ENCODE results near the gene TRUB2.
"Not testable (repeated sequence)": the region's sequence is repeated elsewhere in the genome, so short reads cannot be mapped to it uniquely, and the experiment has no call there.

Gene TRUB2

DNA sequence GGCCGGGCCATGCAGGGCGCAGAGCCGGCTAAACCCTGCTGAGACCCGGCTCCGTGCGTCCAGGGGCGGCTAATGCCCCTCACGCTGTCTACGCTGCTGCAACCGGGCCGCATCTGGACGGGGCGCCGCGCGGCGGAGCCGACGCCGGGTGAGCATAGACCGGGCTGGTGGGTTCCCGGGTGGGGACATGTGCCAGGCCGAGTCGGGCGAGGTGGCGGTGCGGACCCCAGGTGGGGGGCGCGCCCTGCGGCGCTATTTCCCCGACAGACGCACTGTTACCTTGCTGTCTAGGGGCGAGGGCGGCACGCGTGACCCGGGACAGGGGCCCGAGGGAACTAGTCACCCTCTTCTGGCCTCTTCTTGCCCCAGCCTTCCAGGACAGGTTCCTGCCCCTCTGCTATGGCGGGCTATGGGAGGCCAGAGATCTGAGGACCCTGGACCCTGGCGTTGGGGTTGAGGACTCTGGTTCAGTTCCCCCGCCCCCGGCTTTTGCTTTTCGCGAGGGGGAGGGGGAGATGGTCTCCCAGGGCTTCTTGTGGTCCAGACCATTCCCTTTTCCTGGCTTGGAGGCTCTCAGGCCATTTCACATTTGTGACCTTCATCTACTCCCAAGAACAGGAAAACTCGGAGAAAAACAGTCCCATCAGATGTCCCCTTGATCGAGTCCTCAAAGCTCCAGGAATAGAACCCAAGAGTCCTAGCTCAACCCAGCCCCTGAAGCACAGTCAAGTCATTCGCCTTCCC is 18.6 kb upstream of the TRUB2 start:
- peak; percentile 49 for DNase-seq (ENCODE audit: low spot score)

DNA sequence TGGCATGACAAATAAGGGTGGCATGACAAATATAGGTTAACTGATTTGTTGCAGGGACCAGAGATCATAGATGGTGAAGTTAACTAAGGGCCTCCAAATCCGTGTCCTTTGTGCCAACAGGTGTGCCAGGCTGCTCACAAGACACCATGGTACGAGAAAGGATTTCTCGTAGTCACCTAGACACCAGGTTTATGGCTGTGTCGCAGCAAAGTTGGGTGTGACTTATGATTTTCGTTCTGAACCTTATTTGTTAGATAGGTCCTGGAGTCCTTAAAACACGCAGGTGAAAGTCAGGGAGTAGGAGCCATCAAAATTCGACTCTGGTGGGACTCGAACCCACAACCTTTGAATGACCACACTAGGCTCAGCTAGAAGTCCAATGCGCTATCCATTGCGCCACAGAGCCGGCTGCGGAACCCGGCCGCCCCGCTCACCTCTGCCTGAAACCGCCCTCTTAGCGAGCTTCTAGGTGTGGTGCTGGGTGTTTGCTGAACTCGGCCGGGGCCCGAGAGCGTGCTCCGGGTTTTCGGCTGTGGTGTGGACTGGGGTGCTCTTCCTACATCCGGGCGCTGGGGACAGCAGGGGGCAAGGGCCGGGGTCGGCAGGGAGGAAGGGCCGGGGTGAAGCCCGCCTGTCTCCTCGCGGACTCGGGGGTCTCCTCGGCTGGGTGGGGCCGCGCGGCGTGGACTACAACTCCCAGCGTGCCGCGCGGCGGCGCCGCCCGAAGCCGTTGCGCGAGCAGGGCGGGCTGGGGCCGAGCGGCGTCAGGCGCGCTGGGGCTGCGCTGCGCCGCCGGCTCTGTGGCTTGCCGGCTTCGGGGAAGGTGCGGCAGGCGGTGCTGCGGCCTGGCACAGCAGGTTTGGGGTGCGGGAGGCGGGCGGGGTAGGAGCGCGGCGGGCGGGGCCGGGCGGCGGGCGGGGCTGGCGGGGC is 17.8 kb upstream of the TRUB2 start, which contains the start of gene SLC27A4:
Gene SLC27A4 (plus strand): TSS at position 767 of the 930 bp plus-strand sequence. CDS start 2,606 bp downstream, outside the sequence.
- DNase-seq (ENCODE audit: low spot score) = peak; percentile 88

DNA sequence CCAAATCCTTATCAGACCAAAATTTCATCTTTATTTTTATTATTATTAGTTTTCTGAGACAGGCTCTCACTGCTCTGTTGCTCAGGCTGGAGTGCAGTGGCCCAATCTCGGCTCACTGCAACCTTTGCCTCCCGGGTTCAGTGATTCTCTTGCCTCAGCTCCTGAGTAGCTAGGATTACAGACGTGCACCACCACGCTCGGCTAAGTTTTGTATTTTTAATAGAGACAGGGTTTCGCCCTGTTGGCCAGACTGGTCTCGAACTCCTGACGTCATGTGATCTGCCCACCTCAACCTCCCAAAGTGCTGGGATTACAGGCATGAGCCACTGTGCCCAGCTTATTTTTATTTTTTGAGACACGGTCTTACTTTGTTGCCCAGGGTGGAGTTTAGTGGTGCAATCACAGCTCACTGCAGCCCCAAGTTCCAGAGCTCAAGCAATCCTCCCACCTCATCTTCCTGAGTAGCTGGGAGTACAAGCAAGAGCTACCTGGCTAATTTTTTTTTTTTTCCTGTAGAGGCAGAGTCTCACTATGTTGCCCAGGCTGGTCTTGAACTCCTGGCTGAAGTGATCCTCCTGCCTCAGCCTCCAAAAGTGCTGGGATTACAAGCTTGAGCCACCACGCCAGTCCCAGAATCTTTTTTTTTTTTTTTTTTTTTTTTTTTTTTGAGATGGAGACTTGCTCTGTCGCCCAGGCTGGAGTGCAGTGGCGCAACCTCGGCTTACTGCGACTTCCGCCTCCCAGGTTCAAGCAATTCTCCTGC is 16.8 kb upstream of the TRUB2 start:
- DNase-seq (ENCODE audit: low spot score) = not testable (repeated sequence)

DNA sequence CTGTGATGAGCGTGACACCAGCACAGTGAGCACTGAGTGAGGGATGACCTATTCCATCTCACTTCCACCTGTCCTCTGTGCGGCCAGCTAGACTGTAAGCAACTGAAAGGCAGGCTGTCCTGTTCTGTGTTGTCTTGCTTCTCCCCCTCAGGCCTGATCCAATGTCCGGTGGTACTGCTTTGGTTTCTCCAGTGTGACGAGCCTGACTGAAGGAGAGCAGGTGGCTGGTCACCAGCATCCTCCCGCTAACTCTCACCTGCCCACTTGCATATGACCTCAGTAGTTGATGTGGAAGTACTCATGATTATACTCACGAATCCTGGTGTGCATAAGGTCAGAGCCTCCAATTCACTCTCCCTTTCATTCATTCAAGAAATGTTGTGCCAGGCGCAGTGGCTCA is 15.7 kb upstream of the TRUB2 start:
- DNase-seq (ENCODE audit: low spot score) = no peak

DNA sequence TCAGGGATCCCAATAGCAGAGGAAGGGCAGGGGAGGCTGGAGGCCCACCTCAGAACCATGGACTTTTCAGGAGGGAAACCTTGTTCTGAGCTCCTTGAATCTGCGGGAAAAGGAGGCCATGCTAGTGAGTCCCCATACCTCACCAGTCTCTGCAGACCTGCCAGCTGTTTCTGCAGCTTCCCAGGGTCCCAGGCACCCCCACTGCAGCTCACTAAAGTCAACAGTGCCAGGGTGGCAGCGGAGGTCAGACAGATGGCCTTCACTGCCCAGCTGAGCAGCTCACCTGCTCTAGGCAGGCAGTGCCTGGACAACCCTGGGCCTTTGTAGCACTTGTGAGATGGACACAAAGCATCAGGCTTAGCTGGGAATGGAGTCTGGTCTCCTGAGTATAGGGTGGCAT is 13.7 kb upstream of the TRUB2 start:
- DNase-seq (ENCODE audit: low spot score) = no peak

DNA sequence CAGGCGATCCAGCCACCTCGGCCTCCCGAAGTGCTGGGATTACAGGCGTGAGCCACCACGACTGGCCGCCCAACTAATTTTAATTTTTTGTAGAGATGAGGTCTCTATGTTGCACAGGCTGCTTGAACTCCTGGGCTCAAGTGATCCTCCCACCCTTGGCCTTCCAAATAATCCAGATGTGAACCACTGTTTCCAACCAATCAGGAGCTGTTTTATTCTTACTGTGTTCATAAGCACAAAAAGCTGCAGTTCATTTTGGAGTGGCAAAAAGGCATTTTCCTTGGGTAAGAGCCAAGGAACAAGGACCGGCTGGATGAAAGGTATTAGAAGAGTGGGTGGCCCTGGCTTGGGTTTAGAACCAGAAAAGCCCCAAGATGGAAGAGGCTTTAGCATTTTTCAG is 12.9 kb upstream of the TRUB2 start:
- DNase-seq (ENCODE audit: low spot score) = no peak

DNA sequence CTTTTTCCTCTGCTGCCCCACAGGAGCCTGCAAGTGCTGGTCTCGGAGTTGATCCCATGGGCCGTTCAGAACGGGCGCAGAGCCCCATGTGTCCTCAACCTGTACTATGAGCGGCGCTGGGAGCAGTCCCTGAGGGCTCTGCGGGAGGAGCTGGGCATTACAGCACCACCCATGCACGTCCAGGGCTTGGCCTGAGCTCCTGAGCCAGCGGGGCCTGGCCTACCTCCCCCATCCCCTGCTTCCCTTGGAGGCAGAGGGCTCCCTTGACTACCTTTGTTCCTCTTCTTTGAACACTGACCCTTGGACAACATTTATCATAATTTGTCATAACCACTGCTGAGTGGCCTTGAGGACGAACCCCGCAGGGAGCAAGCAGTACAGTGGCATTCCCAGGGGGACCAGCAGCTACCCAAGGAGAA is 11.2 kb upstream of the TRUB2 start:
- no peak for DNase-seq (ENCODE audit: low spot score)

DNA sequence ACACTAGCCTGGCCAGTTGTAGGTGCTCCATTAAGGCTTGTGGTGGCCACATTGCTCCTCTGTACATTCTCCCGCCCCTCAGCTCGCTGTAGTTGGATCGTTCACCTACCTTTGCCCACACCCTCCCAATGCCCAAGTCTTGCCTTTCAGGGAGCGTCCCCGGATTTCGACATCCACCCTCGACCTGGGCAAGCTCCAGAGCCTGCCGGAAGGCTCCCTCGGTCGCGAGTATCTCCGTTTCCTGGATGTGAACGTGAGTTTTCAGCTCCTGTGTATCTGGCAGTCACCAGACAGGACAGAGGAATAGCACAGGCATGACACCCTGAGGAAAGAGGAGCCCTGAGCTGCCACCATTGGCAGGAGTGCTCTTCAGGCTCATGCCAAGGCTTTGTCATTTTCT is 3.4 kb upstream of the TRUB2 start:
- DNase-seq (ENCODE audit: low spot score) = no peak

DNA sequence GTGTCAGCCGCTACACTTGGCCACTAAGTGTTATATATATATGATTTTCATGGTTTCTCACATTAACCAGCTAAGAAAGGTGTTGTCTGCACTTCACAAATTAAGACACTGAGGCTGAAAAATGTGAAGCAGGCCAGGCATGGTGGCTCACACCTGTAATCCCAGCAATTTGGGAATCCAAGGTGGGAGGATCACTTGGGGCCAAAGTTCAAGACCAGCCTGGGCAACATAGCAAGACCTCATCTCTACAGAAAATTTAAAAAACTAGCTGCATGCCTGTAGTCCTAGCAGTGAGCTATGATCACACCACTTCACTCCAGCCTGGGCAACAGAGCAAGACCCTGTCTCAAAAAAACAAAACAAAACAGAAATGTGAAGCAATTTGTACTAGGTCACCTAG is 2.2 kb upstream of the TRUB2 start:
- DNase-seq (ENCODE audit: low spot score) = no peak

DNA sequence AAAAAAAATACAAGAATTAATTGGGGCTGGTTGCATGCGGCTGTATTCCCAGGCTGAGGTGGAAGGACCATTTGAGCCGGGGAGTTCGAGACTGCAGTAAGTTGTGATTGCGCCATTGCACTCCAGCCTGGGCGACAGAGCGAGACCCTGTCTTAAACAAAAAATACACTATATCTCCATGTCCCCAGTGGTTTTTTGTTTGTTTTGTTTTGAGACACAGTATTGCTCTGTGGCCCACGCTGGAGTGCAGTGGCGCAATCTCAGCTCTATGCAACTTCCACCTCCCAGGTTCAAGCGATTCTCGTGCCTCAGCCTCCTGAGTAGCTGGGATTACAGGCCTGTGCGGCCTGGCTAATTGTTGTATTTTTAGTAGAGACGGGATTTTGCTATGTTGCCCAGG is 1.5 kb upstream of the TRUB2 start:
- DNase-seq (ENCODE audit: low spot score) = no peak

DNA sequence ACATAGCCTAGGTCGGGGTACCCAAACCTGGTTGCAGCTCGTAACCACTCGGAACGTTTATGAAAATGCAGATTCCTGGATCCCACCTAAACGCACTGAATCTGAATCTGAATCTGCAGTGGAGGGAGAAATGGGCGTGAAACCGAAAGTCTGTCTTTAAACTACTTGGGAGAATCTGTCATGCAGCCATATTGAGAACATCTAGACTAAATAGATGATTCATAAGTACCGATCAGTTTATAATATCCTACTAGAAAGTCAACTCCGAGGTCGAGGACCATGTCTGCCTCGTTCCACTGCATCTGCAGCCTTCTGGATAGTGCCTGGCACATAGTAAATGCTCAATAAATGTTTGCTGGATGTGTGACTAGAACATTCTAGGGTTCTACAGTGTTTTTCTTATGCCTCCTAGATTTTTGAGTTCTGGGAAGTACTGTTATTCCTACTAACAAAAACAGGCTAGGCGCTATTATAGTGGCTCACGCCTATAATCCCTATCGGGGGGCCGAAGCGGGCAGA is 1.0 kb upstream of the TRUB2 start:
- DNase-seq (ENCODE audit: low spot score) = no peak

DNA sequence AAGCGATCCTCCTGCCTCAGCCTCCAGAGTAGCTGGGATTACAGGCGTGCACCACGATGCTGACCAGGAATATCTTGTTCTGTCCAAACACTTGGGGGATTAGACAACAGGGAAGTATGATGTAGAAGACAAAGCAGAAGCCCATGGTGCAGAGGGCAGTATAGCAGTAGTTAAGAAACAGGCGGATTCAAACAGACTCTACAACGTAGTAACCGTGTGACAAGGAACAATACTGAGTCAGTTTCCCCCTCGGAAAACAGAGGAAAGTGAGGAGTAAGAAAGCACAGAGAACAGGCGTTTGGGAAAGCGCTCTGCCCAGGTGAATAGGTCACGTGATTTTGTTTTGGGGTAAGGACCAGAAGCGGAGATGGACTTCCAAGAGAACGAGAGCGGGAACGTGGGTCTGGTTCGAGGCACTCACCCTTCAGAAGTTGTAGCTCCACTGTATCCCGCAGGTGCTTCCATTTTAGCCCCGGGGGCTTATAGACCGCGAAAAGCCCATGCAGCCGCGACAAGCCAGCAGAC is 306 bp downstream of the TRUB2 start:
- no peak for DNase-seq (ENCODE audit: low spot score)

DNA sequence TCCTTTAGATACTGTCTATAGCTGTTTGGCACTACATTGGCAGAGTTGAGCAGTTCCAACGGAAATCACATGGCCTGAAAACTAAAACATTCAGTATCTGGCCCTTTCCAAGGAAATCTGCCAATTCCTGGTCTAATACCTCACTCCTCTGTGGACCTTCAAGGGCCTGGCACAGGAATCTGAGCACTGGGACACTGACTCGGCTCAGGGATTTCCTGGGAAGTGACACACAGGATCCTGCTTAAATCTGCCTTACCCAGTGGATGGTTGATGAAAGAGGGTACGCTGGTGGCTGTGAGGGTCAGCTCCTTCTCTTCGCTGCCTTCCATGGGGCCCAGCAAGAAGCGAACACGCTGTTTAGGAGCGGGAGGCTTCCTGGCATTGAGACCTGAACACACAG is 904 bp downstream of the TRUB2 start:
- DNase-seq (ENCODE audit: low spot score) = no peak

DNA sequence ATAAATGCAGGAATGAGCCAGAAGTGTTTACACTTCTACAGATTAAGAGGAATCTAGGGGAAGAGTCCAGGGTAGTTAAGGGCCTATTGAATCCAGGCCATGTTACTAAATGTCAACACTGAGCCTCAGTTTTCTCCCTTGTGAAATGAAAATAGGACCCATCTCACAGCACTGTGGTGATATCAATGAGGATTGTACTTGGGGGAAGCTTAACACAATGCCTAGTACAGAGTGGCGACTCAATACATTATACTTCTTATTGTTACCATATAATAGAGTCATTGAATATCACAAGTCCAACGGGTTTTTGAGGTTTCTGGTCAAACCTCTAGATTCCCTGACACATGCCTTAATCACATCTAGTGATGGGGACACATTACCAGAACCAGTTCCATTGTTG is 4.6 kb downstream of the TRUB2 start:
- DNase-seq (ENCODE audit: low spot score) = no peak

DNA sequence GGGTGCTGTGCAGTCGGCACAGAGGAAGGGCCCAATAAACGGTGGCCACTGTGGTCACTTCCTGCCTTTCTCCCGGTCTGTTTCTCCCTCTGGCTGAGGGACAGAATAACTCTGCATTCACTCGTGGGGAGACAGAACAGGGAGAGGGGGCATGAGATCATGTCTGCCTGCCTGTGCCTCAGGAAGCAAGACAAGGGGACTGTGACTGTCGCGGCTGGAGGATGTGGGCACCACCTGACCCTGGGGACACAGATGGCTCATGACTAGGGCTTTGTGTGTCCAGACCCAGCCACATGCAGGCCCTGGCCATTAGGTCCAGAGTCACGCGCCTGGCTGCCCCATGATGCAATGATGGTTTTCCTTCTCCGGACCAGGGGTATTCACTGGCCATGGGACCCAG is 5.8 kb downstream of the TRUB2 start:
- DNase-seq (ENCODE audit: low spot score) = no peak

DNA sequence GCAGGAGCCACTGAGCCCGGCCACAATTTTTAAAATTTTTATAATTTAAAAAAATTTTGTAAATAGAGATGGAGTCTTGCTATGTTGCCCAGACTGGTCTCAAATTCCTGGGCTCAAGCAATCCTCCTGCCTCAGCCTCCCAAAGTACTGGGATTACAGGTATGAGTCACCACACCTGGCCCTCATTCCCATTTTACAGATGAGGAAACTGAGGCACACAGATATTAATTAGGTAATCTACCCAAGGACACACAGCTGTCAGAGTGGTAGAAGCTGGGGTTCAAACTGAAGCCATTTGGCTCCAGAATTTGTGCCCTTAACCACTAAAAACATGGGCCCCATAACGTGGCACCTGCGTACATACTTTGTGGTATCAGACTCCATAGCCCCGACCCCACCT is 7.5 kb downstream of the TRUB2 start:
- DNase-seq (ENCODE audit: low spot score) = no peak

DNA sequence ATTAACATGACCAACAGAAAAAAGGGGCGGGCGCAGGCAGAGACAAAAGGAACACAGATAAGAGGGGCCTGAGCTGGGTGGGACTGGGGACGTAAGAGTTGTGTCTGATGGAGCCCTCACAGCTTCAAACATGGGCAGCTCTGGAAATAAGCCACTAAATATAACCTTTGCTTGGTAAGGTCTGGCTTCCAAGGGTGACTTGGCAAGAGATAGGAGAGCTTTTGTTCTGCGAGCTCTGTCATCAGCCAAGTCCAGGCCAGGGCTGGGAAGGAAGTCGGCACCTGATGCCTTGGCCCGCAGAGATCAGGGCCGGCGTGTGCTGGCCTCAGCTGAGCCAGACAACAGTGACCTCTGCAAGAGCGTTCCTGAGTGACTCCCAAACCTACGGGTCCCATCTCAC is 11.8 kb downstream of the TRUB2 start:
- DNase-seq (ENCODE audit: low spot score) = no peak

DNA sequence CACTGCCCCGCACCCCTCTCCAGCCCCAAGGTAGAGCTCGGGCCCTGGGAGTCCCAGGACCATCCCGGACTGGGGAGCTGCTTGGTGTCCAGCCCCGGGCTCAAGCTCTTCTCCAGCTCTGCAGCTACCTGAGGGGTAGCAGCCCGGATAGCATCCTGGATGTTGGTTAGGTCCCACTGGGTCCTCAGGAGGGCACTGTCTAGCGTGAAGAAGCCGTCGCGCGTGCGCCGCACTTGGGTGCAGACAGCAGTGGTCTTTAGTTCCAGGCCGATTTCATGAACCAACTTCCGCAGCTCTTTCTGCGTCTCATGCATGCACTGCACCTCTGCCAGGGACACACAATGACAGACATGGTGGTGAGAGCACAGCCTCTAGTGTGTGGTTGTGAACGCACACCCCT is 12.7 kb downstream of the TRUB2 start:
- no peak for DNase-seq (ENCODE audit: low spot score)

DNA sequence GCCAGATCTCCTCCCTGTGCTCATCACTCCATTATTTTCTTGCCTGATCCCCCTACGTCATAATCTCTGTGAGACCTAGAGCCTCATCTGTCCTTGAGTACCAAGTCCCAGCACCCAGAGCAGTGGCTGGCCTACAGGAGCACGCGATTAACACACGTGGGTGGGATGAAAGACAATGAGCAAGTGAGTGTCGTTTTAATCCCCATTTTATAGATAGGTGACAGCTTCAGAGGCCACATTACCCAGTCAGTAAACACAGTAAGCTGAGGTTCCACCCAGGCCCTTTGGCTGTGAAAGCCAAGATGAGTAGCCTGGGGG is 17.3 kb downstream of the TRUB2 start:
- DNase-seq (ENCODE audit: low spot score) = no peak

DNA sequence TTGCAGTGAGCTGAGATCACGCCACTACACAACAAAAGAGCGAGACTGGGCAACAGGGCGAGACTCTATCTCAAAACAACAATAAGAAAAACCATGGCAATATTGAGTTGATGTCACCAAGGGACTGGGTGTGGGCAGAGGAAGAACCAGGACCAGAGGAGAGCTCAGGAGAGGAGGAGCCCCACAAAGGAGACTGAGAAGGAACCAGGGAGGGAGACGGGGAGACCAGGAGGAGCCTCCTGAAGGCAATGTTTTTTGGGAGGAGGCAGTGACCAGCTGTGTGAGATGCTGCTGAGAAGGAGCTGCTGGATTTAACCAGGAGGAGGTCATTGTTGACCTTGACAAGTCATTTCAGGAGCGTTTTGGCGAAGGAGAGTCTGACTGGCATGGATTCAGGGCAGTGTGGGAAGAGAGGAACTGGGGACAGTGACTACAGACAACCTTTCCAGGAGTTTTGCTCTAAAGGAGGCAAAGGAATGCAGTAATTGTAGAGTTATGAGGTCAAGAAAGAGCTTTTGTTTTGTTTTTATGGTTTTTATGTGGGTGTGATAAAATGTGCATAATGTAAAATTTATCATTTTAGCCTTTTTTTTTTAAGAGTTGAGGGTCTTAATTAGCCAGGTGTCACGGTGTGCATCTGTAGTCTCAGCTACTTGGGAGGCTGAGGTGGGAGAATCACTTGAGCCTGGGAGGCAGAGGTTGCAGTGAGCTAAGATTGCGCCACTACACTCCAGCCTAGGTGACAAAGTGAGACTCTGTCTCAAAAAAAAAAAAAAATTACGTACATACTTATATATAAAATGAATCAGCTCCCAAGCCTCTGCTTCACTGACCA is 17.9 kb downstream of the TRUB2 start:
- DNase-seq (ENCODE audit: low spot score) = no peak
